K562 (cell line): Measurements from ENCODE around the gene PIGC. TPM values are rescaled to one million over a fixed set of nuclear protein-coding genes. Genes with fewer than 3 reads are reported as not detected.

ENCODE experiments used
- ARID4B ChIP-seq: sonication (generic); formaldehyde crosslinking; IDR thresholded peaks from 2 replicates; pipeline ENCODE4 v1.8.0; 2022; ENCODE audit warnings: mild to moderate bottlenecking, missing genetic modification reagents
- BHLHE40 ChIP-seq: IDR thresholded peaks from 2 replicates; pipeline ENCODE4 v1.6.1; 2011; ENCODE audit warnings: low read length, improper control_type of control experiment
- DMBX1 ChIP-seq: fragments of 250-450 bp; sonication (Bioruptor Pico); IDR thresholded peaks from 2 replicates; pipeline ENCODE4 v1.8.0; 2022; ENCODE audit warnings: inconsistent platforms, mild to moderate bottlenecking, moderate library complexity, borderline replicate concordance
- ELF4 ChIP-seq: fragments of 450-650 bp; formaldehyde crosslinking; IDR thresholded peaks from 2 replicates; pipeline ENCODE4 v1.4.0; 2022; ENCODE audit warnings: missing genetic modification characterization
- EP300 ChIP-seq: IDR thresholded peaks from 2 replicates; pipeline ENCODE4 v1.6.1; 2012; ENCODE audit warnings: low read length, improper control_type of control experiment
- ESRRA ChIP-seq: fragments of 450-650 bp; IDR thresholded peaks from 2 replicates; pipeline ENCODE4 v1.6.1; 2014; ENCODE audit warnings: low read depth, mild to moderate bottlenecking, moderate library complexity, borderline replicate concordance
- FOXK2 ChIP-seq, 2 experiments: fragments of 450-650 bp; IDR thresholded peaks in 1 of 2; conservative IDR thresholded peaks in 1 of 2; 2 replicates each; pipeline ENCODE4 v1.6.1; 2016; ENCODE audit warnings: low read depth in 2 of 2, mild to moderate bottlenecking in 1 of 2
- GATA2 ChIP-seq: sonication (generic); formaldehyde crosslinking; IDR thresholded peaks from 2 replicates; pipeline ENCODE4 v1.4.0; 2020; ENCODE audit warnings: mild to moderate bottlenecking, missing genetic modification reagents
- HEY1 ChIP-seq: fragments of 250-450 bp; sonication (Bioruptor Pico); IDR thresholded peaks from 2 replicates; pipeline ENCODE4 v1.5.0; 2020; ENCODE audit warnings: mild to moderate bottlenecking, moderate library complexity, borderline replicate concordance
- JUND ChIP-seq, 2 experiments: IDR thresholded peaks; 2 replicates in 1 of 2; 3 replicates in 1 of 2; pipeline ENCODE4 v1.6.1; 2011; ENCODE audit warnings: borderline replicate concordance in 2 of 2, low read depth in 2 of 2, low read length in 2 of 2, improper control_type of control experiment in 1 of 2, missing biosample characterization in 1 of 2, missing genetic modification characterization in 1 of 2, missing genetic modification reagents in 1 of 2
- KLF16 ChIP-seq: IDR thresholded peaks from 2 replicates; pipeline ENCODE4 v1.6.1; 2016; ENCODE audit warnings: antibody characterized with exemption
- MAZ ChIP-seq, 2 experiments: fragments of 450-650 bp in 1 of 2; sonication (generic) in 1 of 2; formaldehyde crosslinking; IDR thresholded peaks in 1 of 2; conservative IDR thresholded peaks in 1 of 2; 2 replicates each; pipeline versions ENCODE4 v1.4.0 to v1.5.0; 2020; ENCODE audit warnings: mild to moderate bottlenecking in 1 of 2, missing genetic modification reagents in 1 of 2
- MEIS2 ChIP-seq: fragments of 450-650 bp; IDR thresholded peaks from 2 replicates; pipeline ENCODE4 v1.6.1; 2014; ENCODE audit warnings: mild to moderate bottlenecking; ENCODE audit not compliant: partially characterized antibody
- NCOR1 ChIP-seq: fragments of 450-650 bp; IDR thresholded peaks from 2 replicates; pipeline ENCODE4 v1.6.1; 2016; ENCODE audit warnings: mild to moderate bottlenecking, moderate library complexity
- PML ChIP-seq: IDR thresholded peaks from 2 replicates; pipeline ENCODE4 v1.6.1; 2012; ENCODE audit warnings: low read length, inconsistent platforms
- SMAD4 ChIP-seq: fragments of 250-450 bp; sonication (Bioruptor Pico); conservative IDR thresholded peaks from 2 replicates; pipeline ENCODE4 v1.8.0; 2021; ENCODE audit warnings: inconsistent platforms, mild to moderate bottlenecking, moderate library complexity
- SMARCA4 ChIP-seq: fragments of 450-650 bp; IDR thresholded peaks from 2 replicates; pipeline ENCODE4 v1.6.1; 2016
- SRF ChIP-seq, 2 experiments: fragments of 250-450, 450-650 bp in 1 of 2; sonication (Bioruptor Pico) in 1 of 2; sonication (generic) in 1 of 2; formaldehyde crosslinking; IDR thresholded peaks; 2 replicates each; pipeline versions ENCODE4 v1.5.0 to v1.5.1; 2020 to 2022; ENCODE audit warnings: mild to moderate bottlenecking in 1 of 2, missing genetic modification reagents in 1 of 2
- TAF1 ChIP-seq: IDR thresholded peaks from 2 replicates; pipeline ENCODE4 v1.6.1; 2011; ENCODE audit warnings: mild to moderate bottlenecking, low read length, moderate library complexity; ENCODE audit not compliant: insufficient read depth, control insufficient read depth, severe bottlenecking; ENCODE audit errors: extremely low read depth
- TRIM28 ChIP-seq: fragments of 450-650 bp; IDR thresholded peaks from 2 replicates; pipeline ENCODE4 v1.6.1; 2017
- ZKSCAN1 ChIP-seq: fragments of 150-350 bp; IDR thresholded peaks from 2 replicates; pipeline ENCODE4 v1.6.1; 2016; ENCODE audit warnings: low read depth, low read length
- ZNF449 ChIP-seq: fragments of 250-450 bp; sonication (Bioruptor Pico); IDR thresholded peaks from 2 replicates; pipeline ENCODE4 v1.8.0; 2022; ENCODE audit warnings: moderate library complexity, mild to moderate bottlenecking, inconsistent platforms
- ZNF584 ChIP-seq: fragments of 200-800 bp; sonication (Bioruptor generic); IDR thresholded peaks from 2 replicates; pipeline ENCODE4 v1.6.1; 2016; ENCODE audit warnings: low read depth, mild to moderate bottlenecking, missing genetic modification characterization, missing compliant biosample characterization
- polyA plus RNA-seq, 8 experiments: library from polyadenylated mRNA; depleted of rRNA in 4 of 8; stranded (reverse) in 5 of 8; unstranded in 3 of 8; fragments of >200 nt; fragmentation: Nextera tagmentation in 2 of 8; fragmentation: Illumina TruSeq in 1 of 8; extraction: Ambion mirVana in 2 of 8; extraction: Trizol in 1 of 8; gene quantifications; 2 replicates each; pipeline versions ENCODE4 v1.2.1 to v1.2.3, GENCODE V29; 2011 to 2014; ENCODE audit warnings: inconsistent platforms in 1 of 8, missing spikeins in 1 of 8
- total RNA-seq, 7 experiments: library from RNA; depleted of rRNA in 6 of 7; stranded (reverse); fragments of >200 nt in 6 of 7; fragmentation: Illumina TruSeq in 2 of 7; extraction: Trizol in 2 of 7; gene quantifications; 2 replicates each; pipeline versions ENCODE4 v1.2.1 to v1.2.3, GENCODE V29; 2011 to 2021; ENCODE audit warnings: low replicate concordance in 1 of 7

Gene PIGC
- total and polyA plus RNA-seq, 9 of the 15 experiments (the other 6 are each of a cell fraction or from before 2014, with no cell fraction given) = 30.5 to 97.9 (median 54.7) TPM

GRCh38 chr1:172442404-172442803, 1.5 kb downstream of the PIGC start (continued):
- TF ChIP-seq ARID4B (CRISPR knock-in tag) = no peak
- peak; percentile 76 for TF ChIP-seq SMAD4 (CRISPR knock-in tag)
- no peak for TF ChIP-seq ELF4 (CRISPR knock-in tag)
- no peak for TF ChIP-seq ZKSCAN1
- peak; percentile 84 for TF ChIP-seq SMARCA4
- TF ChIP-seq PML = peak; percentile 83; the same call in 1 of the 2 replicates
- TF ChIP-seq JUND (IDR thresholded peaks at IDR 0.05; ENCODE audit: borderline replicate concordance, low read depth, low read length) = peak; percentile 87
- TF ChIP-seq JUND (tag; IDR thresholded peaks at IDR 0.05; ENCODE audit: borderline replicate concordance, low read depth, low read length) = peak; percentile 80; the same call in 1 of the 3 replicates
- 0 out of 2 replicates have a peak, but pooled peaks have one; percentile 50 for TF ChIP-seq TRIM28
- TF ChIP-seq HEY1 (CRISPR knock-in tag) = no peak
- peak; percentile 79 for TF ChIP-seq DMBX1 (CRISPR knock-in tag)
- TF ChIP-seq ESRRA = peak; percentile 38; the same call in 1 of the 2 replicates
- no peak for TF ChIP-seq MAZ (CRISPR knock-in tag; conservative IDR thresholded peaks at IDR 0.05 in 1 of 2, IDR thresholded peaks at IDR 0.05 in 1 of 2)
- TF ChIP-seq KLF16 = peak; percentile 78
- 0 out of 2 replicates have a peak, but pooled peaks have one; percentile 35 for TF ChIP-seq BHLHE40
- TF ChIP-seq FOXK2 (conservative IDR thresholded peaks at IDR 0.05 in 1 of 2, IDR thresholded peaks at IDR 0.05 in 1 of 2; ENCODE audit: low read depth in 2 of 2) = 0 out of 4 replicates have a peak, but pooled peaks of 1 of the 2 experiments have one; percentile 13
- no peak for TF ChIP-seq ZNF449 (CRISPR knock-in tag)
- peak; percentile 97 for TF ChIP-seq MEIS2
- TF ChIP-seq TAF1 = peak; percentile 24
- TF ChIP-seq SRF (CRISPR knock-in tag; IDR thresholded peaks at IDR 0.05) = peak in 1 of 2 experiments; percentile 86; a peak in 1 of 4 replicates
- peak; percentile 61 for TF ChIP-seq GATA2 (CRISPR knock-in tag)
- peak; percentile 90; the same call in 1 of the 2 replicates for TF ChIP-seq EP300
- peak; percentile 90 for TF ChIP-seq NCOR1
- TF ChIP-seq ZNF584 (CRISPR knock-in tag) = peak; percentile 76; the same call in 1 of the 2 replicates
